ENCODE measurements around the gene GEN1.
"Not testable (repeated sequence)": the region's sequence is repeated elsewhere in the genome, so short reads cannot be mapped to it uniquely, and the experiment has no call there.

Gene GEN1

GRCh38 chr2:17823646-17824045, 69.7 kb downstream of the GEN1 start:
- DNase-seq (ENCODE audit: low read depth): not testable (repeated sequence)

GRCh38 chr2:17827316-17827715, 73.4 kb downstream of the GEN1 start:
- DNase-seq (ENCODE audit: low read depth): no peak

GRCh38 chr2:17827785-17828184, 73.8 kb downstream of the GEN1 start:
- no peak for DNase-seq (ENCODE audit: low read depth)

GRCh38 chr2:17830053-17831034, 76.4 kb downstream of the GEN1 start:
- peak; percentile 3 for DNase-seq (ENCODE audit: low read depth)

GRCh38 chr2:17835516-17835915, 81.6 kb downstream of the GEN1 start:
- no peak for DNase-seq (ENCODE audit: low read depth)

All from activated T-cell treated with anti-CD3 and anti-CD28 coated beads for 1 hour (primary cell).